MCF 10A (cell line): ENCODE results near the gene KIAA0753. TPM values are rescaled to one million over a fixed set of nuclear protein-coding genes. Genes with fewer than 3 reads are reported as not detected.

Experiments
- BruUV-seq: library from RNA; stranded (reverse); fragments of 400-500 nt; replicated peaks from 2 replicates; lab custom pipeline; 2021; lab: Mats Ljungman, UMichigan
- CTCF ChIA-PET: fragments of 300-600 bp; sonication (Branson Sonifier 250); formaldehyde crosslinking; extraction: SDS; loops from one replicate; lab custom pipeline; 2021; ENCODE audit warnings: antibody characterized with exemption, inconsistent platforms; lab: Yijun Ruan, JAX
- POLR2A ChIA-PET: fragments of 300-600, 350-650 bp; sonication (Branson Sonifier 250); formaldehyde crosslinking; extraction: SDS; loops from one replicate; lab custom pipeline; 2020; ENCODE audit warnings: antibody characterized with exemption, inconsistent platforms; lab: Yijun Ruan, JAX
- DNase-seq: peaks from one replicate; pipeline ENCODE4 v3.0.0-alpha.2; 2018; ENCODE audit not compliant: unreplicated experiment
- H3K27ac Mint-ChIP-seq: one replicate; pipeline ENCODE4 v1.8.0; 2022; ENCODE audit warnings: mild to moderate bottlenecking, low read depth, mixed read lengths; ENCODE audit not compliant: unreplicated experiment
- H3K27me3 Mint-ChIP-seq: one replicate; pipeline ENCODE4 v1.8.0; 2022; ENCODE audit warnings: mixed read lengths; ENCODE audit not compliant: insufficient read depth, unreplicated experiment
- H3K36me3 Mint-ChIP-seq: one replicate; pipeline ENCODE4 v1.8.0; 2022; ENCODE audit warnings: mild to moderate bottlenecking, moderate library complexity, mixed read lengths; ENCODE audit not compliant: insufficient read depth, unreplicated experiment
- H3K4me1 Mint-ChIP-seq: one replicate; pipeline ENCODE4 v1.8.0; 2022; ENCODE audit warnings: mixed read lengths; ENCODE audit not compliant: insufficient read depth, unreplicated experiment
- H3K4me3 Mint-ChIP-seq: one replicate; pipeline ENCODE4 v1.8.0; 2022; ENCODE audit warnings: mild to moderate bottlenecking, moderate library complexity, mixed read lengths; ENCODE audit not compliant: unreplicated experiment
- H3K9me3 Mint-ChIP-seq: one replicate; pipeline ENCODE4 v1.8.0; 2022; ENCODE audit warnings: mixed read lengths; ENCODE audit not compliant: unreplicated experiment
- intact Hi-C: fragments of 100-400 bp; cut with micrococcal nuclease; formaldehyde crosslinking; loops from 2 replicates; pipeline ENCODE4 v1.14.1; 2022
- total RNA-seq: library from RNA; stranded (reverse); gene quantifications from 2 replicates; pipeline ENCODE4 v1.2.3, GENCODE V29; 2022
- TF ChIP-seq, protein P1 (sequence below): fragments of 200-600 bp; IDR thresholded peaks from one replicate; pipeline ENCODE4 v1.8.0; 2022; ENCODE audit warnings: antibody characterized with exemption, mild to moderate bottlenecking; ENCODE audit not compliant: unreplicated experiment

The KIAA0753 gene
- total RNA-seq, 1 experiment from 2014 or later = 22.8 TPM

DNA sequence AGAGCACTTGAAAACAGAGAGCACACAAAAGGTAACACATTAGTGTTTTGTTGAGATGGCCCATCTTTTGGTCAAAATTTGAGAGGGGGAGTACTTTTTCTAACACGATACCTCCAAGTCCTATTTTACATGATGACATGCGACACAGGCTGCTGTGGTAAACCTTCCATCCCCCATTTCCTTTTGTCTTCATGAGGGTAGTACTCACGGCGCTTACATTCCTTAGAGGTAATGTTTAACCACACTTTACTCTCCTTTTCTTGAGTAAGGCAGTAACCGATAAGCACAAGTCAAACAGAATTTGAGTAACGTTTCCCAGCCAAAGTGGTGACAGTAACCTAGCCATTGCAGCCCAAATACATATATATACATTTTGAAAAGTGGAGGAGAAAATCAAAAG lies 48.3 kb downstream of the KIAA0753 start:
- Mint-ChIP-seq H3K27ac (peak overlapping the region; percentile 64), H3K36me3 (peaks cover 80% of the 10 kb centered on the region), H3K27me3 (no peaks in the 10 kb centered on the region), H3K4me3 (peak overlapping the region; percentile 8), H3K4me1 (peaks cover 21% of the 10 kb centered on the region), H3K9me3 (no peaks in the 10 kb centered on the region)
- intact Hi-C loops = no loop called here
- no TSS peak for BruUV-seq
- DNase-seq = no peak
- ChIA-PET CTCF (interaction anchor here (1.1 to 4.0 kb wide), 2 partner anchors 117 to 119 kb away, joined by 4 to 16 read pairs; no protein-coding TSS in a partner anchor), POLR2A (interaction anchor here (1.1 to 4.7 kb wide), 11 partner anchors 8 to 119 kb away, joined by 3 to 38 read pairs (median 5); no protein-coding TSS in a partner anchor)
- TF ChIP-seq, protein P1, sequence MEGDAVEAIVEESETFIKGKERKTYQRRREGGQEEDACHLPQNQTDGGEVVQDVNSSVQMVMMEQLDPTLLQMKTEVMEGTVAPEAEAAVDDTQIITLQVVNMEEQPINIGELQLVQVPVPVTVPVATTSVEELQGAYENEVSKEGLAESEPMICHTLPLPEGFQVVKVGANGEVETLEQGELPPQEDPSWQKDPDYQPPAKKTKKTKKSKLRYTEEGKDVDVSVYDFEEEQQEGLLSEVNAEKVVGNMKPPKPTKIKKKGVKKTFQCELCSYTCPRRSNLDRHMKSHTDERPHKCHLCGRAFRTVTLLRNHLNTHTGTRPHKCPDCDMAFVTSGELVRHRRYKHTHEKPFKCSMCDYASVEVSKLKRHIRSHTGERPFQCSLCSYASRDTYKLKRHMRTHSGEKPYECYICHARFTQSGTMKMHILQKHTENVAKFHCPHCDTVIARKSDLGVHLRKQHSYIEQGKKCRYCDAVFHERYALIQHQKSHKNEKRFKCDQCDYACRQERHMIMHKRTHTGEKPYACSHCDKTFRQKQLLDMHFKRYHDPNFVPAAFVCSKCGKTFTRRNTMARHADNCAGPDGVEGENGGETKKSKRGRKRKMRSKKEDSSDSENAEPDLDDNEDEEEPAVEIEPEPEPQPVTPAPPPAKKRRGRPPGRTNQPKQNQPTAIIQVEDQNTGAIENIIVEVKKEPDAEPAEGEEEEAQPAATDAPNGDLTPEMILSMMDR = no peak

DNA sequence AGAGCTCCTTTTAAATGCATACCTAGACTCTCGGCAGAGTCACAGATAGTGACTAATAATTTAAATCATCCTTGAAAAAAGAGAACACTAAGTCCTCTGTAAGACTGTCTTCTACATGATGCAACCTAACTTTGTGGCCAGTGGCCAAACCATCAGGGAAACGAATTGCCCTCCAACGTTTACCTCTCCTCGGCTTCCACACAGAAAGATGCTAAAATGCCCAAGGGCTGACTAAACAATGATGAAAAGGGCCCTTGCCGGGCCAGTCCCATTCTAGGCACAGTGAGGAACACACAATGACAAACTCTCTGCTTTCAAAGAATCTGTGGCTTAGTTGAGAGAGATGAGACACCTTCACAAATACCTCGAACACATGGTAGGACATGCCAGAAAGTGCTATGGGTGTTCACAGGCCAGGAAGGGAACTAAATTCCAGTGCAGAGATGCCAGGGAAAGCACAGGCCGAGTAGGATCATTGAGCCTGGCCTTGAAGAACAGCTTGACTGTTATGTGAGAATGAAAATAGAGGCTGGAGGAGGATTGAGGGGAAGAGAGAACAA lies 48.8 kb downstream of the KIAA0753 start:
- TF ChIP-seq, protein P1 = no peak
- H3K4me1 Mint-ChIP-seq = peaks cover 21% of the 10 kb centered on the region
- peaks cover 80% of the 10 kb centered on the region for H3K36me3 Mint-ChIP-seq
- H3K27me3 Mint-ChIP-seq = no peaks in the 10 kb centered on the region
- intact Hi-C loops = loop anchor here (1.0 to 2.0 kb wide), 2 partner anchors 37 to 120 kb away; no protein-coding TSS in a partner anchor
- POLR2A ChIA-PET = interaction anchor here (0.8 to 4.7 kb wide), 19 partner anchors 8 to 121 kb away, joined by 3 to 38 read pairs (median 4); partner anchors contain the start of genes C17orf100, KIAA0753, MED31 and TXNDC17
- no TSS peak for BruUV-seq
- peak; percentile 95 for DNase-seq
- H3K9me3 Mint-ChIP-seq = no peaks in the 10 kb centered on the region
- H3K27ac Mint-ChIP-seq = peak overlapping the region; percentile 64
- CTCF ChIA-PET = interaction anchor here (0.8 to 4.0 kb wide), 3 partner anchors 17 to 119 kb away, joined by 3 to 16 read pairs (median 4); no protein-coding TSS in a partner anchor
- peak overlapping the region; percentile 8 for H3K4me3 Mint-ChIP-seq

DNA sequence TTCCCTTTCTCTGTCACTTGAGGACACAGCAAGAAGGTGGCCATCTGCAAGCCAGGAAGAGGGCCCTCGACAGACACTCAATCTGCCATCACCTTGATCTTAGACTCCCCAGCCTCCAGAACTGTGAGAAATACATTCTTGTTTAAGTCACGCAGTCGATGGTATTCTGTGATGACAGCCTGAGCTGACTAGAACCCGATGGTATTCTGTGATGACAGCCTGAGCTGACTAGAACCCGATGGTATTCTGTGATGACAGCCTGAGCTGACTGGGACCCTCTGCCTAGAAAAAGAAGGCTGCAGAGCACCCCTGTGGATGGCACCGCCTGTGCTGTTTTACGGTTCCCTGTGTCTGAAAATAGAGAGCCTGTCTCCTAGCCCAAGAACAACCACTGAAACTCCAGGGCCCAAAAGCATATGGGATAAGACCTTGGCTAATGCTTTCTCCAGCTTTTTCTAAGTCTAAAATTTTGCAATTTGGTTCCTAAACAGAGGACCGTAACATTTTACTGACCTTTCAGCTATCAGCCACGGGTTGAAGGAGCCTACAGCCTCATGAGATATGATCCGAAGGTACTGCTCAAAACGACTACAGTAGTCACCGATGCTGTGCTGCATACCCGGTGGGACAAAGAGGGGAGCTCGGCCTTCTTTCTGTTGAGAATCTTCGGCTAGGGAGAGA lies 51.1 kb downstream of the KIAA0753 start:
- H3K27ac Mint-ChIP-seq = no peak overlapping the region
- H3K36me3 Mint-ChIP-seq = peaks cover 85% of the 10 kb centered on the region
- TF ChIP-seq, protein P1 = no peak
- peaks cover 21% of the 10 kb centered on the region for H3K4me1 Mint-ChIP-seq
- BruUV-seq = no TSS peak
- intact Hi-C loops = no loop called here
- H3K9me3 Mint-ChIP-seq = peaks cover 12% of the 10 kb centered on the region
- CTCF ChIA-PET = interaction anchor here (0.6 to 4.0 kb wide), 3 partner anchors 12 to 116 kb away, joined by 3 to 16 read pairs (median 3); no protein-coding TSS in a partner anchor
- no peak overlapping the region for H3K4me3 Mint-ChIP-seq
- DNase-seq = no peak
- H3K27me3 Mint-ChIP-seq = no peaks in the 10 kb centered on the region
- POLR2A ChIA-PET = interaction anchor here (0.7 to 4.7 kb wide), 7 partner anchors 11 to 83 kb away, joined by 3 to 38 read pairs (median 6); no protein-coding TSS in a partner anchor

DNA sequence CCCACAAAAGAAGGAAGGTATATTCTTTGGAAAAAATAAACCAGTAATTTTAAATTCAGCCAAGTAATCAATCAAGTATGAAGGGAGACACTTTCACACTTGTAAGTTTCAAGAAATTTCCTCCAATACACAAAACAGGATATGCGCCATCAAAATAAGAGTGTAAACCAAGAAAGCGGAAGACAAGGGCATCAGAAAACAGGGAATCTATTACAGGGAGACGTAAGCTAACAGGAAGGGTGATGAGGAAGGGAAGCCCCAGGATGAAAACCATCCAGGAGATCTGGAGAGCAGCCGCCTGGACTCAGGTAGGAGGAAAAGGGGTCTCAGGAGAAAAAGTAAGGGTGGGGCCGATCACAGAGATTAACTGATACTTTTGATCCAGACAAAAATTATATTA lies 52.3 kb downstream of the KIAA0753 start:
- ChIA-PET CTCF (interaction anchor here (1.6 kb wide), 1 partner anchor 10 kb away, joined by 4 read pairs; no protein-coding TSS in a partner anchor), POLR2A (interaction anchor here (0.6 to 4.7 kb wide), 5 partner anchors 10 to 55 kb away, joined by 3 to 38 read pairs (median 4); no protein-coding TSS in a partner anchor)
- Mint-ChIP-seq H3K27me3 (no peaks in the 10 kb centered on the region), H3K27ac (peak overlapping the region; percentile 37), H3K9me3 (peaks cover 22% of the 10 kb centered on the region), H3K36me3 (peaks cover 86% of the 10 kb centered on the region), H3K4me3 (no peak overlapping the region), H3K4me1 (peaks cover 21% of the 10 kb centered on the region)
- DNase-seq = no peak
- no TSS peak for BruUV-seq
- TF ChIP-seq, protein P1 = no peak
- intact Hi-C loops = no loop called here
